ENCODE measurements around the gene DLG2.

GRCh38 chr11:84164728-84165127, 1462.4 kb downstream of the DLG2 start:
- TF ChIP-seq CTCF (IDR thresholded peaks at IDR 0.05 in 4 of 5, conservative IDR thresholded peaks at IDR 0.05 in 1 of 5) (no peak), POLR2A (IDR thresholded peaks at IDR 0.05) (no peak)
